Dermis blood vessel endothelial cell (primary cell): ENCODE data around the gene RER1. TPM values are rescaled to one million over a fixed set of nuclear protein-coding genes. Genes with fewer than 3 reads are reported as not detected.

Experiments
- DNase-seq: peaks from one replicate; pipeline ENCODE4 v3.0.0; 2010
- total RNA-seq: library from RNA; depleted of rRNA; stranded (reverse); fragments of >200 nt; gene quantifications from 2 replicates; pipeline ENCODE4 v1.2.3, GENCODE V29; 2014

The RER1 gene
- total RNA-seq, 1 donor from 2014 or later = 62.6 TPM

- DNase-seq = no peak
Observed at GRCh38 chr1:2376931-2377672, 14.5 kb upstream of the RER1 start.

- no peak for DNase-seq
Observed at GRCh38 chr1:2377751-2378440, 13.7 kb upstream of the RER1 start.

- no peak for DNase-seq
Observed at GRCh38 chr1:2378441-2378851, 13.2 kb upstream of the RER1 start.

- DNase-seq = no peak
Observed at GRCh38 chr1:2378956-2379732, 12.5 kb upstream of the RER1 start.

GRCh38 chr1:2379733-2380404, 11.8 kb upstream of the RER1 start:
- no peak for DNase-seq

- no peak for DNase-seq
Observed at GRCh38 chr1:2380816-2381591, 10.6 kb upstream of the RER1 start.

- peak; percentile 89 for DNase-seq
Observed at GRCh38 chr1:2381741-2382620, 9.7 kb upstream of the RER1 start.

GRCh38 chr1:2382621-2383361, 8.8 kb upstream of the RER1 start:
- peak; percentile 64 for DNase-seq

- DNase-seq = no peak
Observed at GRCh38 chr1:2383576-2383975, 8.1 kb upstream of the RER1 start.

GRCh38 chr1:2384130-2384860, 7.3 kb upstream of the RER1 start:
- DNase-seq = no peak

GRCh38 chr1:2384941-2385481, 6.6 kb upstream of the RER1 start:
- no peak for DNase-seq

GRCh38 chr1:2385606-2386280, 5.9 kb upstream of the RER1 start:
- no peak for DNase-seq

GRCh38 chr1:2386636-2387611, 4.7 kb upstream of the RER1 start:
- no peak for DNase-seq

GRCh38 chr1:2388004-2388913, 3.4 kb upstream of the RER1 start:
- DNase-seq = no peak

- DNase-seq = no peak
Observed at GRCh38 chr1:2389644-2390043, 2.0 kb upstream of the RER1 start.

- DNase-seq = peak; percentile 31
Observed at GRCh38 chr1:2391931-2392509, 379 bp downstream of the RER1 start.
